ENCODE measurements around the gene ARL15. TPM values are rescaled to one million over a fixed set of nuclear protein-coding genes. Genes with fewer than 3 reads are reported as not detected.

ARL15 gene
- total RNA-seq, 1 experiment from 2014 or later, result 6.9 TPM

- DNase-seq (peak; percentile 70), ATAC-seq (peak; percentile 74)
- H3K9ac ChIP-seq (ENCODE audit: low read length), result no peak overlapping the region
- no peak overlapping the region for H2AFZ ChIP-seq (ENCODE audit: low read length)
- H3K4me3 ChIP-seq (ENCODE audit: low read length), result no peak overlapping the region
- H3K79me2 ChIP-seq (ENCODE audit: low read length), result no peaks in the 10 kb centered on the region
- intact Hi-C loops (cut with micrococcal nuclease), result loop anchor here (2.0 to 5.0 kb wide), 6 partner anchors 126 to 1047 kb away; no protein-coding TSS in a partner anchor
- no peak overlapping the region for H3K27ac ChIP-seq (ENCODE audit: low read length)
- H3K9me3 ChIP-seq (ENCODE audit: low read length), result no peaks in the 10 kb centered on the region
- H3K4me2 ChIP-seq (ENCODE audit: low read length), result no peak overlapping the region
- H3K36me3 ChIP-seq (ENCODE audit: low read depth, low read length), result no peaks in the 10 kb centered on the region; the same call in 1 of the 2 replicates
- ChIA-PET POLR2A (ENCODE audit: unreplicated experiment) (no interaction called here), CTCF (no interaction called here)
- TF ChIP-seq CTCF (conservative IDR thresholded peaks at IDR 0.05; ENCODE audit: low read depth, low read length) (peak; percentile 68), EZH2 (IDR thresholded peaks at IDR 0.05; ENCODE audit: low read length, unreplicated experiment) (no peak), EZH2phosphoT487 (IDR thresholded peaks at IDR 0.05; ENCODE audit: borderline replicate concordance, low read length) (no peak)
- no peaks in the 10 kb centered on the region for H3F3A ChIP-seq (ENCODE audit: low read length, unreplicated experiment)
- H4K20me1 ChIP-seq (ENCODE audit: low read length), result no peaks in the 10 kb centered on the region
- no TSS peak for BruUV-seq (replicated peaks)
- no peaks in the 10 kb centered on the region for H3K9me2 ChIP-seq (replicated peaks; ENCODE audit: low read length)
- H3K4me1 ChIP-seq (ENCODE audit: insufficient read depth, low read length), result no peaks in the 10 kb centered on the region
- no peaks in the 10 kb centered on the region for H3K27me3 ChIP-seq (ENCODE audit: low read length)
These were observed 92.4 kb downstream of the ARL15 start for GRCh38 chr5:54217826-54218503.

GRCh38 chr5:54215233-54215736 lies 95.1 kb downstream of the ARL15 start:
- DNase-seq, result no peak
- Histone ChIP-seq H3K9me2 (replicated peaks; ENCODE audit: low read length) (no peaks in the 10 kb centered on the region), H3K9me3 (ENCODE audit: low read length) (no peaks in the 10 kb centered on the region), H3K4me1 (ENCODE audit: insufficient read depth, low read length) (no peaks in the 10 kb centered on the region), H3K4me3 (ENCODE audit: low read length) (no peak overlapping the region), H3K27ac (ENCODE audit: low read length) (no peak overlapping the region), H2AFZ (ENCODE audit: low read length) (no peak overlapping the region), H3F3A (ENCODE audit: low read length, unreplicated experiment) (no peaks in the 10 kb centered on the region), H3K36me3 (ENCODE audit: low read depth, low read length) (no peaks in the 10 kb centered on the region; the same call in 1 of the 2 replicates), H3K9ac (ENCODE audit: low read length) (no peak overlapping the region), H3K79me2 (ENCODE audit: low read length) (no peaks in the 10 kb centered on the region), H3K27me3 (ENCODE audit: low read length) (no peaks in the 10 kb centered on the region), H3K4me2 (ENCODE audit: low read length) (no peak overlapping the region), H4K20me1 (ENCODE audit: low read length) (no peaks in the 10 kb centered on the region)
- POLR2A ChIA-PET (ENCODE audit: unreplicated experiment), result no interaction called here
- no TSS peak for BruUV-seq (replicated peaks)
- TF ChIP-seq EZH2 (IDR thresholded peaks at IDR 0.05; ENCODE audit: low read length, unreplicated experiment) (no peak), EZH2phosphoT487 (IDR thresholded peaks at IDR 0.05; ENCODE audit: borderline replicate concordance, low read length) (no peak), CTCF (conservative IDR thresholded peaks at IDR 0.05; ENCODE audit: low read depth, low read length) (no peak)
- intact Hi-C loops (cut with micrococcal nuclease), result loop anchor here (5.0 kb wide), 5 partner anchors 123 to 953 kb away; no protein-coding TSS in a partner anchor
- no peak for ATAC-seq
- CTCF ChIA-PET, result interaction anchor here (0.6 kb wide), 1 partner anchor 722 kb away, joined by 4 read pairs; no protein-coding TSS in a partner anchor

- DNase-seq (no peak), ATAC-seq (no peak)
- intact Hi-C loops (cut with micrococcal nuclease), result loop anchor here (5.0 kb wide), 5 partner anchors 122 to 952 kb away; no protein-coding TSS in a partner anchor
- BruUV-seq (replicated peaks), result no TSS peak
- no peaks in the 10 kb centered on the region for H3K79me2 ChIP-seq (ENCODE audit: low read length)
- H3F3A ChIP-seq (ENCODE audit: low read length, unreplicated experiment), result no peaks in the 10 kb centered on the region
- no peak overlapping the region for H3K9ac ChIP-seq (ENCODE audit: low read length)
- ChIA-PET POLR2A (ENCODE audit: unreplicated experiment) (no interaction called here), CTCF (no interaction called here)
- no peaks in the 10 kb centered on the region for H3K27me3 ChIP-seq (ENCODE audit: low read length)
- no peaks in the 10 kb centered on the region for H3K9me3 ChIP-seq (ENCODE audit: low read length)
- no peak overlapping the region for H3K4me2 ChIP-seq (ENCODE audit: low read length)
- H3K4me1 ChIP-seq (ENCODE audit: insufficient read depth, low read length), result no peaks in the 10 kb centered on the region
- no peak overlapping the region for H2AFZ ChIP-seq (ENCODE audit: low read length)
- no peaks in the 10 kb centered on the region; the same call in 1 of the 2 replicates for H3K36me3 ChIP-seq (ENCODE audit: low read depth, low read length)
- H3K9me2 ChIP-seq (replicated peaks; ENCODE audit: low read length), result no peaks in the 10 kb centered on the region
- H3K4me3 ChIP-seq (ENCODE audit: low read length), result no peak overlapping the region
- no peak overlapping the region for H3K27ac ChIP-seq (ENCODE audit: low read length)
- no peak for TF ChIP-seq EZH2phosphoT487 (IDR thresholded peaks at IDR 0.05; ENCODE audit: borderline replicate concordance, low read length)
- TF ChIP-seq CTCF (conservative IDR thresholded peaks at IDR 0.05; ENCODE audit: low read depth, low read length), result no peak
- no peak for TF ChIP-seq EZH2 (IDR thresholded peaks at IDR 0.05; ENCODE audit: low read length, unreplicated experiment)
- H4K20me1 ChIP-seq (ENCODE audit: low read length), result no peaks in the 10 kb centered on the region
These were observed 95.7 kb downstream of the ARL15 start for GRCh38 chr5:54214722-54215121.

All from PC-3 (cell line).